ENCODE measurements around the gene ACOX3.

The ACOX3 gene

GRCh38 chr4:8321220-8321619, 119.3 kb downstream of the ACOX3 start:
- H4K20me1 ChIP-seq (ENCODE audit: insufficient read depth, low read length): no peaks in the 10 kb centered on the region
- TF ChIP-seq CTCF (IDR thresholded peaks at IDR 0.05; ENCODE audit: low read length) (no peak), EZH2 (IDR thresholded peaks at IDR 0.05; ENCODE audit: borderline replicate concordance, low read length) (no peak)
- H3K79me2 ChIP-seq (ENCODE audit: insufficient read depth, low read length): no peaks in the 10 kb centered on the region
- peaks cover 40% of the 10 kb centered on the region for H3K4me1 ChIP-seq (ENCODE audit: insufficient read depth, low read length, severe bottlenecking)
- H3K9me3 ChIP-seq (ENCODE audit: low read length): no peaks in the 10 kb centered on the region
- H3K27ac ChIP-seq (ENCODE audit: low read depth, low read length, poor library complexity, severe bottlenecking): no peak overlapping the region
- no peak overlapping the region for H3K4me2 ChIP-seq (ENCODE audit: low read length)
- H3K36me3 ChIP-seq (ENCODE audit: insufficient read depth, low read length): no peaks in the 10 kb centered on the region
- H3K4me3 ChIP-seq (ENCODE audit: low read depth, low read length, poor library complexity, severe bottlenecking): no peak overlapping the region
- no peaks in the 10 kb centered on the region for H3K27me3 ChIP-seq (ENCODE audit: insufficient read depth, low read length)
- H3K9ac ChIP-seq (ENCODE audit: low read length): no peak overlapping the region
- H3F3A ChIP-seq (ENCODE audit: insufficient read depth, low read length): no peaks in the 10 kb centered on the region
- H3K9me2 ChIP-seq (ENCODE audit: low read depth, low read length): no peaks in the 10 kb centered on the region
- no peak overlapping the region for H2AFZ ChIP-seq (ENCODE audit: low read length)

GRCh38 chr4:8320386-8320750, 120.2 kb downstream of the ACOX3 start:
- Histone ChIP-seq H3F3A (ENCODE audit: insufficient read depth, low read length) (no peaks in the 10 kb centered on the region), H3K36me3 (ENCODE audit: insufficient read depth, low read length) (no peaks in the 10 kb centered on the region), H4K20me1 (ENCODE audit: insufficient read depth, low read length) (no peaks in the 10 kb centered on the region), H3K27me3 (ENCODE audit: insufficient read depth, low read length) (no peaks in the 10 kb centered on the region), H3K9me3 (ENCODE audit: low read length) (no peaks in the 10 kb centered on the region), H3K4me1 (ENCODE audit: insufficient read depth, low read length, severe bottlenecking) (peaks cover 49% of the 10 kb centered on the region), H3K9me2 (ENCODE audit: low read depth, low read length) (no peaks in the 10 kb centered on the region), H2AFZ (ENCODE audit: low read length) (no peak overlapping the region), H3K9ac (ENCODE audit: low read length) (no peak overlapping the region), H3K79me2 (ENCODE audit: insufficient read depth, low read length) (no peaks in the 10 kb centered on the region), H3K27ac (ENCODE audit: low read depth, low read length, poor library complexity, severe bottlenecking) (no peak overlapping the region), H3K4me3 (ENCODE audit: low read depth, low read length, poor library complexity, severe bottlenecking) (no peak overlapping the region), H3K4me2 (ENCODE audit: low read length) (no peak overlapping the region)
- TF ChIP-seq EZH2 (IDR thresholded peaks at IDR 0.05; ENCODE audit: borderline replicate concordance, low read length) (no peak), CTCF (IDR thresholded peaks at IDR 0.05; ENCODE audit: low read length) (peak; percentile 25; the same call in 1 of the 2 replicates)

GRCh38 chr4:8319731-8320385, 120.7 kb downstream of the ACOX3 start:
- no peak for TF ChIP-seq CTCF (IDR thresholded peaks at IDR 0.05; ENCODE audit: low read length)
- no peak overlapping the region for H2AFZ ChIP-seq (ENCODE audit: low read length)
- no peaks in the 10 kb centered on the region for H3K9me2 ChIP-seq (ENCODE audit: low read depth, low read length)
- no peaks in the 10 kb centered on the region for H4K20me1 ChIP-seq (ENCODE audit: insufficient read depth, low read length)
- peak overlapping the region; percentile 95 for H3K27ac ChIP-seq (ENCODE audit: low read depth, low read length, poor library complexity, severe bottlenecking)
- H3F3A ChIP-seq (ENCODE audit: insufficient read depth, low read length): no peaks in the 10 kb centered on the region
- no peaks in the 10 kb centered on the region for H3K27me3 ChIP-seq (ENCODE audit: insufficient read depth, low read length)
- no peak overlapping the region; the same call in 1 of the 2 replicates for H3K9ac ChIP-seq (ENCODE audit: low read length)
- no peak overlapping the region for H3K4me3 ChIP-seq (ENCODE audit: low read depth, low read length, poor library complexity, severe bottlenecking)
- H3K79me2 ChIP-seq (ENCODE audit: insufficient read depth, low read length): no peaks in the 10 kb centered on the region
- H3K4me1 ChIP-seq (ENCODE audit: insufficient read depth, low read length, severe bottlenecking): peaks cover 54% of the 10 kb centered on the region
- H3K4me2 ChIP-seq (ENCODE audit: low read length): no peak overlapping the region
- H3K36me3 ChIP-seq (ENCODE audit: insufficient read depth, low read length): no peaks in the 10 kb centered on the region
- H3K9me3 ChIP-seq (ENCODE audit: low read length): no peaks in the 10 kb centered on the region
